ENCODE data around the gene FMN1. TPM values are rescaled to one million over a fixed set of nuclear protein-coding genes. Genes with fewer than 3 reads are reported as not detected.

FMN1 gene
- total RNA-seq, 1 donor from 2014 or later, result 3.3 TPM

- ATAC-seq (peak; percentile 39), DNase-seq (ENCODE audit: missing footprints) (no peak)
- intact Hi-C loops (cut with DNase I), result no loop called here
These were observed 252.7 kb downstream of the FMN1 start for GRCh38 chr15:32941823-32942222.

GRCh38 chr15:32936976-32937375, 257.5 kb downstream of the FMN1 start:
- ATAC-seq (no peak), DNase-seq (ENCODE audit: missing footprints) (no peak)
- intact Hi-C loops (cut with DNase I), result no loop called here

- DNase-seq (ENCODE audit: missing footprints) (no peak), ATAC-seq (no peak)
- intact Hi-C loops (cut with DNase I), result no loop called here
These were observed 258.1 kb downstream of the FMN1 start for GRCh38 chr15:32936283-32936918.

GRCh38 chr15:32935139-32935538, 259.4 kb downstream of the FMN1 start:
- ATAC-seq, result no peak
- intact Hi-C loops (cut with DNase I), result no loop called here
- no peak for DNase-seq (ENCODE audit: missing footprints)

GRCh38 chr15:32933236-32933635, 261.3 kb downstream of the FMN1 start:
- no peak for DNase-seq (ENCODE audit: missing footprints)
- ATAC-seq, result no peak
- intact Hi-C loops (cut with DNase I), result no loop called here

- intact Hi-C loops (cut with DNase I), result no loop called here
- ATAC-seq (no peak), DNase-seq (ENCODE audit: missing footprints) (no peak)
These were observed 265.6 kb downstream of the FMN1 start for GRCh38 chr15:32928876-32929275.

GRCh38 chr15:32927124-32927523, 267.4 kb downstream of the FMN1 start:
- DNase-seq (ENCODE audit: missing footprints) (no peak), ATAC-seq (no peak)
- intact Hi-C loops (cut with DNase I), result no loop called here

GRCh38 chr15:32923176-32923575, 271.3 kb downstream of the FMN1 start:
- no peak for DNase-seq (ENCODE audit: missing footprints)
- intact Hi-C loops (cut with DNase I), result no loop called here
- ATAC-seq, result no peak

GRCh38 chr15:32922541-32922940, 272.0 kb downstream of the FMN1 start:
- no peak for DNase-seq (ENCODE audit: missing footprints)
- intact Hi-C loops (cut with DNase I), result no loop called here

GRCh38 chr15:32919749-32920414, 274.6 kb downstream of the FMN1 start:
- intact Hi-C loops (cut with DNase I), result no loop called here
- ATAC-seq (no peak), DNase-seq (ENCODE audit: missing footprints) (no peak)

More at GRCh38 chr15:32922541-32922940, 272.0 kb downstream of the FMN1 start:
- ATAC-seq, result no peak

GRCh38 chr15:32918547-32918946, 276.0 kb downstream of the FMN1 start:
- ATAC-seq (no peak), DNase-seq (ENCODE audit: missing footprints) (no peak)
- intact Hi-C loops (cut with DNase I), result no loop called here

- ATAC-seq, result no peak
- intact Hi-C loops (cut with DNase I), result no loop called here
- no peak for DNase-seq (ENCODE audit: missing footprints)
These were observed 283.7 kb downstream of the FMN1 start for GRCh38 chr15:32910839-32911238.

GRCh38 chr15:32909431-32909830, 285.1 kb downstream of the FMN1 start:
- intact Hi-C loops (cut with DNase I), result no loop called here
- DNase-seq (ENCODE audit: missing footprints), result no peak
- no peak for ATAC-seq

GRCh38 chr15:32908872-32909271, 285.6 kb downstream of the FMN1 start:
- intact Hi-C loops (cut with DNase I), result no loop called here
- no peak for DNase-seq (ENCODE audit: missing footprints)
- peak; percentile 65 for ATAC-seq

GRCh38 chr15:32908135-32908801, 286.2 kb downstream of the FMN1 start:
- no peak for DNase-seq (ENCODE audit: missing footprints)
- intact Hi-C loops (cut with DNase I), result no loop called here
- peak; percentile 47 for ATAC-seq

- no peak for ATAC-seq
These were observed 289.0 kb downstream of the FMN1 start for GRCh38 chr15:32905481-32905880.

GRCh38 chr15:32904448-32904847, 290.1 kb downstream of the FMN1 start:
- DNase-seq (ENCODE audit: missing footprints), result no peak
- intact Hi-C loops (cut with DNase I), result no loop called here
- ATAC-seq, result no peak

More at GRCh38 chr15:32905481-32905880, 289.0 kb downstream of the FMN1 start:
- no peak for DNase-seq (ENCODE audit: missing footprints)
- intact Hi-C loops (cut with DNase I), result no loop called here

GRCh38 chr15:32903591-32904290, 290.8 kb downstream of the FMN1 start:
- DNase-seq (ENCODE audit: missing footprints) (no peak), ATAC-seq (no peak)
- intact Hi-C loops (cut with DNase I), result no loop called here

- intact Hi-C loops (cut with DNase I), result no loop called here
- ATAC-seq (no peak), DNase-seq (ENCODE audit: missing footprints) (no peak)
These were observed 292.5 kb downstream of the FMN1 start for GRCh38 chr15:32901995-32902394.

GRCh38 chr15:32901192-32901591, 293.3 kb downstream of the FMN1 start:
- no peak for ATAC-seq
- intact Hi-C loops (cut with DNase I), result no loop called here
- no peak for DNase-seq (ENCODE audit: missing footprints)

Measured in Right ventricle myocardium inferior (tissue), 1 donor.